MM.1S (cell line): ENCODE data around the gene EPHX1.

ENCODE experiments used
- CTCF ChIP-seq: fragments of 300-600 bp; sonication (generic); IDR thresholded peaks from 2 replicates; pipeline ENCODE4 v1.5.1; 2016; ENCODE audit warnings: antibody characterized with exemption, low read length, mixed read lengths
- EZH2 ChIP-seq: fragments of 300-600 bp; sonication (generic); optimal IDR thresholded peaks from 2 replicates; pipeline ENCODE3; 2017; ENCODE audit warnings: low read depth, mild to moderate bottlenecking, antibody characterized with exemption, low read length, mixed read lengths

DNA sequence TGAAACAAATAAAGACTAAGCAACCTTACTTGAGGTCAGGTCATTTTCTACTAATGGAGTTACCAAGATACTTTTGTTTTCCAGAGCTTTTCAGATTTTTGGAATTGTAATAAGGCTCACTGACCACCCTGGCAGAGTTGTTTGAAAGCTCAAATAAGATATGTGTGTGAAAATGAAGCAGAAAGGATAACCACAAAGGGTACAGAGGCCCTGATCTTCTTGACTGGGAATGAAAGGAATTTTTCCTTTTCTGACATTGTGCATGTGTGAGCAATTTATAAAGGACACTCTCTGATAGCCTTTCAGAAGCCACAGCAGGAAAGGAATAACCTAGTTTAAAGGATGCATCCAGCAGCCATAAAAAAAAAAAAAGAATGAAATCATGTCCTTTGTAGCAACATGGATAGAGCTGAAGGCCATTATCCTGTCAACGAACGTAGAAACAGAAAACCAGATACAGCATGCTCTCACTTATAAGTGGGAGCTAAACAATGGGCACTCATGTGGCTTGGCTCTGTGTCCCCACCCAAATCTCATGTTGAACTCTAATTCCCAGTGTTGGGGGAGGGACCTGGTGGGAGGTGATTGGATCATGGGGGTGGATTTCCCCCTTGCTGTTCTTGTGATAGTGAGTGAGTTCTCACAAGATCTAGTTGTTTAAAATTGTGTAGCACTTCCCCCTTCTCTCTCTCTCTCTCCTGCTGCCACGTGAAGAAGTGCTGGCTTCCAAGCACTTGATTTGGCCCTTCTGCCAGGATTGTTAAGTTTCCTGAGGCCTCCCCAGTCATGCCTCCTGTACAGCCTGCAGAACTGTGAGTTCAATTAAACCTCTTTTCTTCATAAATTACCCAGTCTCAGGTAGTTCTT, 35.4 kb upstream of the EPHX1 start:
- TF ChIP-seq CTCF, result no peak
- TF ChIP-seq EZH2, result no peak
